HEK293 (cell line): ENCODE results near the gene ADAMTS10.

Source experiments
- GLIS1 ChIP-seq: fragments of 450-650 bp; formaldehyde crosslinking; IDR thresholded peaks from 2 replicates; pipeline ENCODE4 v1.5.1; 2016; ENCODE audit warnings: missing biosample characterization, missing genetic modification characterization
- PRDM1 ChIP-seq: fragments of 450-650 bp; formaldehyde crosslinking; IDR thresholded peaks from 2 replicates; pipeline ENCODE4; 2016; ENCODE audit warnings: missing biosample characterization, missing genetic modification characterization
- PRDM4 ChIP-seq: fragments of 450-650 bp; formaldehyde crosslinking; IDR thresholded peaks from 2 replicates; pipeline ENCODE4 v1.5.1; 2017; ENCODE audit warnings: missing biosample characterization, missing genetic modification characterization
- REPIN1 ChIP-seq: fragments of 450-650 bp; formaldehyde crosslinking; IDR thresholded peaks from 2 replicates; pipeline ENCODE4 v1.5.1; 2017; ENCODE audit warnings: missing biosample characterization, missing genetic modification characterization, low read depth
- TSHZ1 ChIP-seq: fragments of 450-650 bp; formaldehyde crosslinking; IDR thresholded peaks from 2 replicates; pipeline ENCODE4 v1.5.1; 2016; ENCODE audit warnings: missing biosample characterization, missing genetic modification characterization, borderline replicate concordance
- ZBTB26 ChIP-seq: fragments of 450-650 bp; formaldehyde crosslinking; optimal IDR thresholded peaks from 2 replicates; pipeline ENCODE3; 2016; ENCODE audit warnings: missing biosample characterization, mild to moderate bottlenecking, missing genetic modification characterization
- ZEB2 ChIP-seq: fragments of 450-650 bp; formaldehyde crosslinking; IDR thresholded peaks from 2 replicates; pipeline ENCODE4 v1.5.1; 2016; ENCODE audit warnings: missing biosample characterization, missing genetic modification characterization
- ZFP37 ChIP-seq: fragments of 450-650 bp; formaldehyde crosslinking; IDR thresholded peaks from 2 replicates; pipeline ENCODE4 v1.5.1; 2016; ENCODE audit warnings: missing biosample characterization, missing genetic modification characterization
- ZNF132 ChIP-seq: fragments of 450-650 bp; formaldehyde crosslinking; IDR thresholded peaks from 2 replicates; pipeline ENCODE4 v1.5.1; 2017; ENCODE audit warnings: missing biosample characterization, missing genetic modification characterization, borderline replicate concordance
- ZNF148 ChIP-seq: fragments of 450-650 bp; formaldehyde crosslinking; IDR thresholded peaks from 2 replicates; pipeline ENCODE4 v1.5.0; 2017; ENCODE audit warnings: missing biosample characterization, missing genetic modification characterization, borderline replicate concordance
- ZNF155 ChIP-seq: fragments of 450-650 bp; formaldehyde crosslinking; IDR thresholded peaks from 2 replicates; pipeline ENCODE4 v1.5.1; 2016; ENCODE audit warnings: missing biosample characterization, missing genetic modification characterization
- ZNF174 ChIP-seq: fragments of 450-650 bp; formaldehyde crosslinking; IDR thresholded peaks from 2 replicates; pipeline ENCODE4 v1.5.0; 2017; ENCODE audit warnings: missing biosample characterization, mild to moderate bottlenecking, missing genetic modification characterization
- ZNF24 ChIP-seq: fragments of 450-650 bp; formaldehyde crosslinking; IDR thresholded peaks from 2 replicates; pipeline ENCODE4 v1.5.1; 2016; ENCODE audit warnings: missing biosample characterization, missing genetic modification characterization
- ZNF280C ChIP-seq: fragments of 450-650 bp; formaldehyde crosslinking; IDR thresholded peaks from 2 replicates; pipeline ENCODE4 v1.5.1; 2016; ENCODE audit warnings: missing biosample characterization, missing genetic modification characterization
- ZNF311 ChIP-seq: fragments of 450-650 bp; formaldehyde crosslinking; IDR thresholded peaks from 2 replicates; pipeline ENCODE4 v1.5.1; 2017; ENCODE audit warnings: missing biosample characterization, missing genetic modification characterization, borderline replicate concordance
- ZNF433 ChIP-seq: fragments of 450-650 bp; formaldehyde crosslinking; IDR thresholded peaks from 2 replicates; pipeline ENCODE4 v1.5.1; 2016; ENCODE audit warnings: missing biosample characterization, missing genetic modification characterization, low read depth
- ZNF521 ChIP-seq: fragments of 450-650 bp; formaldehyde crosslinking; IDR thresholded peaks from 2 replicates; pipeline ENCODE4 v1.5.1; 2017; ENCODE audit warnings: missing biosample characterization, mild to moderate bottlenecking, missing genetic modification characterization
- ZNF548 ChIP-seq: fragments of 450-650 bp; formaldehyde crosslinking; IDR thresholded peaks from 2 replicates; pipeline ENCODE4 v1.5.1; 2016; ENCODE audit warnings: missing biosample characterization, missing genetic modification characterization
- ZNF560 ChIP-seq: fragments of 450-650 bp; formaldehyde crosslinking; IDR thresholded peaks from 2 replicates; pipeline ENCODE4 v1.5.1; 2017; ENCODE audit warnings: missing biosample characterization, missing genetic modification characterization, borderline replicate concordance
- ZNF561 ChIP-seq: fragments of 450-650 bp; IDR thresholded peaks from 2 replicates; pipeline ENCODE4 v1.5.1; 2018; ENCODE audit warnings: missing biosample characterization, missing genetic modification characterization, borderline replicate concordance
- ZNF580 ChIP-seq: fragments of 450-650 bp; formaldehyde crosslinking; IDR thresholded peaks from 2 replicates; pipeline ENCODE4 v1.5.1; 2016; ENCODE audit warnings: missing biosample characterization, missing genetic modification characterization
- ZNF596 ChIP-seq: fragments of 450-650 bp; IDR thresholded peaks from 2 replicates; pipeline ENCODE4 v1.5.0; 2018; ENCODE audit warnings: missing biosample characterization, mild to moderate bottlenecking, missing genetic modification characterization, moderate library complexity
- ZNF600 ChIP-seq: fragments of 450-650 bp; formaldehyde crosslinking; IDR thresholded peaks from 2 replicates; pipeline ENCODE4 v1.5.1; 2016; ENCODE audit warnings: missing biosample characterization, missing genetic modification characterization
- ZNF621 ChIP-seq: fragments of 450-650 bp; formaldehyde crosslinking; IDR thresholded peaks from 2 replicates; pipeline ENCODE4 v1.5.1; 2017; ENCODE audit warnings: missing biosample characterization, missing genetic modification characterization
- ZXDB ChIP-seq: fragments of 450-650 bp; formaldehyde crosslinking; IDR thresholded peaks from 2 replicates; pipeline ENCODE4 v1.5.1; 2016; ENCODE audit warnings: missing biosample characterization, missing genetic modification characterization

The ADAMTS10 gene

GRCh38 chr19:8610041-8610935, at the start of gene ADAMTS10 (continued):
- TF ChIP-seq ZBTB26 (tag by site-specific recombination), result peak; percentile 84
- TF ChIP-seq ZNF621 (tag by site-specific recombination), result no peak
- no peak; the same call in 1 of the 2 replicates for TF ChIP-seq ZNF155 (tag by site-specific recombination)
- no peak for TF ChIP-seq ZFP37 (tag by site-specific recombination)
- TF ChIP-seq ZXDB (tag by site-specific recombination), result peak; percentile 47; the same call in 1 of the 2 replicates
- TF ChIP-seq TSHZ1 (tag by site-specific recombination), result no peak
- TF ChIP-seq REPIN1 (tag by site-specific recombination), result no peak
- TF ChIP-seq PRDM4, result no peak; the same call in 1 of the 2 replicates
- TF ChIP-seq ZEB2 (tag by site-specific recombination), result peak; percentile 55; the same call in 1 of the 2 replicates
- TF ChIP-seq ZNF560 (tag by site-specific recombination), result no peak
- no peak for TF ChIP-seq PRDM1 (tag by site-specific recombination)
- TF ChIP-seq ZNF132, result no peak
- TF ChIP-seq ZNF561 (tag by site-specific recombination), result no peak
- TF ChIP-seq GLIS1 (tag by site-specific recombination), result peak; percentile 31
- peak; percentile 77; the same call in 1 of the 2 replicates for TF ChIP-seq ZNF280C (tag by site-specific recombination)
- TF ChIP-seq ZNF433 (tag by site-specific recombination), result no peak
- no peak for TF ChIP-seq ZNF174
- no peak for TF ChIP-seq ZNF24 (tag by site-specific recombination)
- TF ChIP-seq ZNF580 (tag by site-specific recombination), result no peak
- TF ChIP-seq ZNF148, result no peak
- TF ChIP-seq ZNF521 (tag by site-specific recombination), result no peak
- TF ChIP-seq ZNF600 (tag by site-specific recombination), result no peak; the same call in 1 of the 2 replicates
- no peak for TF ChIP-seq ZNF311
- no peak for TF ChIP-seq ZNF596
- TF ChIP-seq ZNF548 (tag by site-specific recombination), result peak; percentile 23; the same call in 1 of the 2 replicates
